Measurements from ENCODE around the gene SPINDOC. TPM values are rescaled to one million over a fixed set of nuclear protein-coding genes. Genes with fewer than 3 reads are reported as not detected.
"Not testable (repeated sequence)": the region's sequence is repeated elsewhere in the genome, so short reads cannot be mapped to it uniquely, and the experiment has no call there.

The SPINDOC gene
- total RNA-seq, 1 experiment from 2014 or later: 49.7 TPM

- ChIA-PET POLR2A (ENCODE audit: unreplicated experiment) (interaction anchor here (0.6 to 0.7 kb wide), 2 partner anchors 65 to 88 kb away, joined by 4 to 5 read pairs; no protein-coding TSS in a partner anchor), CTCF (interaction anchor here (0.6 kb wide), 2 partner anchors 166 to 181 kb away, joined by 5 to 6 read pairs; no protein-coding TSS in a partner anchor)
- H3K9me3 ChIP-seq (ENCODE audit: insufficient read depth, low read depth): no peaks in the 10 kb centered on the region
- TF ChIP-seq EZH2 (IDR thresholded peaks at IDR 0.05; ENCODE audit: low read depth) (no peak), CTCF (conservative IDR thresholded peaks at IDR 0.05) (no peak)
- H4K20me1 ChIP-seq (ENCODE audit: insufficient read depth): peaks cover 13% of the 10 kb centered on the region; the same call in 1 of the 2 replicates
- peak overlapping the region; percentile 79 for H3K4me2 ChIP-seq
- no peaks in the 10 kb centered on the region for H3K27me3 ChIP-seq (ENCODE audit: insufficient read depth, low read depth)
- H3K27ac ChIP-seq: no peak overlapping the region
- peak overlapping the region; percentile 82 for H2AFZ ChIP-seq
- intact Hi-C loops (cut with micrococcal nuclease; ENCODE audit: unreplicated experiment): loop anchor here (2.0 kb wide), 1 partner anchor 34 kb away; no protein-coding TSS in a partner anchor
- H3K9me2 ChIP-seq (ENCODE audit: insufficient read depth): no peaks in the 10 kb centered on the region
- peaks cover 36% of the 10 kb centered on the region for H3F3A ChIP-seq (ENCODE audit: insufficient read depth, low read depth)
- peaks cover 11% of the 10 kb centered on the region; the same call in 1 of the 2 replicates for H3K4me1 ChIP-seq (replicated peaks; ENCODE audit: insufficient read depth)
- peak overlapping the region; percentile 65 for H3K4me3 ChIP-seq
- no peaks in the 10 kb centered on the region for H3K36me3 ChIP-seq (ENCODE audit: low read depth)
- no TSS peak for BruUV-seq (replicated peaks)
- peak in 1 of 2 experiments; percentile 63 for DNase-seq
- H3K79me2 ChIP-seq (ENCODE audit: low read depth): peaks cover 23% of the 10 kb centered on the region; the same call in 1 of the 2 replicates
These were observed 44.1 kb upstream of the SPINDOC start for GRCh38 chr11:63769042-63769713.

GRCh38 chr11:63769714-63770455 lies 43.4 kb upstream of the SPINDOC start:
- intact Hi-C loops (cut with micrococcal nuclease; ENCODE audit: unreplicated experiment): loop anchor here (2.0 kb wide), 1 partner anchor 33 kb away; no protein-coding TSS in a partner anchor
- H3K4me1 ChIP-seq (replicated peaks; ENCODE audit: insufficient read depth): peaks cover 11% of the 10 kb centered on the region; the same call in 1 of the 2 replicates
- H3K4me2 ChIP-seq: peak overlapping the region; percentile 79
- no peaks in the 10 kb centered on the region for H3K9me2 ChIP-seq (ENCODE audit: insufficient read depth)
- H3K27me3 ChIP-seq (ENCODE audit: insufficient read depth, low read depth): no peaks in the 10 kb centered on the region
- H3F3A ChIP-seq (ENCODE audit: insufficient read depth, low read depth): peaks cover 36% of the 10 kb centered on the region
- no peak overlapping the region for H2AFZ ChIP-seq
- H3K4me3 ChIP-seq: peak overlapping the region; percentile 65; the same call in 1 of the 2 replicates
- TF ChIP-seq EZH2 (IDR thresholded peaks at IDR 0.05; ENCODE audit: low read depth): no peak
- TF ChIP-seq CTCF (conservative IDR thresholded peaks at IDR 0.05): no peak
- CTCF ChIA-PET: interaction anchor here (0.6 kb wide), 1 partner anchor 180 kb away, joined by 6 read pairs; no protein-coding TSS in a partner anchor
- no TSS peak for BruUV-seq (replicated peaks)
- POLR2A ChIA-PET (ENCODE audit: unreplicated experiment): interaction anchor here (0.6 kb wide), 1 partner anchor 89 kb away, joined by 4 read pairs; no protein-coding TSS in a partner anchor
- peaks cover 13% of the 10 kb centered on the region; the same call in 1 of the 2 replicates for H4K20me1 ChIP-seq (ENCODE audit: insufficient read depth)
- no peaks in the 10 kb centered on the region for H3K9me3 ChIP-seq (ENCODE audit: insufficient read depth, low read depth)
- DNase-seq: no peak
- H3K27ac ChIP-seq: no peak overlapping the region
- H3K36me3 ChIP-seq (ENCODE audit: low read depth): no peaks in the 10 kb centered on the region
- H3K79me2 ChIP-seq (ENCODE audit: low read depth): peaks cover 23% of the 10 kb centered on the region; the same call in 1 of the 2 replicates

GRCh38 chr11:63770763-63771162 lies 42.5 kb upstream of the SPINDOC start:
- intact Hi-C loops (cut with micrococcal nuclease; ENCODE audit: unreplicated experiment): no loop called here
- no peaks in the 10 kb centered on the region for H3K27me3 ChIP-seq (ENCODE audit: insufficient read depth, low read depth)
- H3K9me2 ChIP-seq (ENCODE audit: insufficient read depth): no peaks in the 10 kb centered on the region
- H3K4me2 ChIP-seq: no peak overlapping the region
- H3K9me3 ChIP-seq (ENCODE audit: insufficient read depth, low read depth): no peaks in the 10 kb centered on the region
- peaks cover 36% of the 10 kb centered on the region for H3F3A ChIP-seq (ENCODE audit: insufficient read depth, low read depth)
- ChIA-PET CTCF (no interaction called here), POLR2A (ENCODE audit: unreplicated experiment) (no interaction called here)
- no peak overlapping the region for H2AFZ ChIP-seq
- peaks cover 11% of the 10 kb centered on the region; the same call in 1 of the 2 replicates for H3K4me1 ChIP-seq (replicated peaks; ENCODE audit: insufficient read depth)
- no peaks in the 10 kb centered on the region for H3K36me3 ChIP-seq (ENCODE audit: low read depth)
- H4K20me1 ChIP-seq (ENCODE audit: insufficient read depth): peaks cover 13% of the 10 kb centered on the region; the same call in 1 of the 2 replicates
- no peak for DNase-seq
- TF ChIP-seq CTCF (conservative IDR thresholded peaks at IDR 0.05): no peak
- no peak for TF ChIP-seq EZH2 (IDR thresholded peaks at IDR 0.05; ENCODE audit: low read depth)
- no peak overlapping the region for H3K4me3 ChIP-seq
- H3K79me2 ChIP-seq (ENCODE audit: low read depth): peaks cover 22% of the 10 kb centered on the region; the same call in 1 of the 2 replicates
- no peak overlapping the region for H3K27ac ChIP-seq
- BruUV-seq (replicated peaks): no TSS peak

GRCh38 chr11:63771741-63772318 lies 41.4 kb upstream of the SPINDOC start:
- H3K27me3 ChIP-seq (ENCODE audit: insufficient read depth, low read depth); H3K9me2 ChIP-seq (ENCODE audit: insufficient read depth); H3K4me1 ChIP-seq (replicated peaks; ENCODE audit: insufficient read depth); H3K4me2 ChIP-seq; H3K36me3 ChIP-seq (ENCODE audit: low read depth); DNase-seq; H3K4me3 ChIP-seq; H4K20me1 ChIP-seq (ENCODE audit: insufficient read depth); BruUV-seq (replicated peaks); intact Hi-C loops (cut with micrococcal nuclease; ENCODE audit: unreplicated experiment); H3K9me3 ChIP-seq (ENCODE audit: insufficient read depth, low read depth); H2AFZ ChIP-seq; CTCF ChIA-PET; POLR2A ChIA-PET (ENCODE audit: unreplicated experiment); H3K27ac ChIP-seq: not testable (repeated sequence)
- peaks cover 11% of the 10 kb centered on the region; the same call in 1 of the 2 replicates for H3K79me2 ChIP-seq (ENCODE audit: low read depth)
- H3F3A ChIP-seq (ENCODE audit: insufficient read depth, low read depth): peaks cover 36% of the 10 kb centered on the region
